K562 (cell line): Measurements from ENCODE around the gene SKAP2. TPM values are rescaled to one million over a fixed set of nuclear protein-coding genes. Genes with fewer than 3 reads are reported as not detected.

Experiments used
- ETV6 ChIP-seq, 3 experiments: fragments of 150-350 bp in 1 of 3; sonication (generic) in 1 of 3; formaldehyde crosslinking in 1 of 3; IDR thresholded peaks; 2 replicates each; pipeline versions ENCODE4 v1.6.1 to v1.8.0; 2014 to 2022; ENCODE audit warnings: borderline replicate concordance in 2 of 3, low read depth in 2 of 3, antibody characterized with exemption in 1 of 3, low read length in 1 of 3, mild to moderate bottlenecking in 1 of 3, missing genetic modification reagents in 1 of 3
- FOXJ2 ChIP-seq: fragments of 200-800 bp; sonication (Bioruptor generic); IDR thresholded peaks from 2 replicates; pipeline ENCODE4 v1.6.1; 2016; ENCODE audit warnings: missing genetic modification characterization, missing compliant biosample characterization
- GABPB2 ChIP-seq: fragments of 250-450 bp; sonication (Bioruptor Pico); conservative IDR thresholded peaks from 2 replicates; pipeline ENCODE4 v1.5.1; 2021; ENCODE audit warnings: mild to moderate bottlenecking
- polyA plus RNA-seq, 8 experiments: library from polyadenylated mRNA; depleted of rRNA in 4 of 8; stranded (reverse) in 5 of 8; unstranded in 3 of 8; fragments of >200 nt; fragmentation: Nextera tagmentation in 2 of 8; fragmentation: Illumina TruSeq in 1 of 8; extraction: Ambion mirVana in 2 of 8; extraction: Trizol in 1 of 8; gene quantifications; 2 replicates each; pipeline versions ENCODE4 v1.2.1 to v1.2.3, GENCODE V29; 2011 to 2014; ENCODE audit warnings: inconsistent platforms in 1 of 8, missing spikeins in 1 of 8
- total RNA-seq, 7 experiments: library from RNA; depleted of rRNA in 6 of 7; stranded (reverse); fragments of >200 nt in 6 of 7; fragmentation: Illumina TruSeq in 2 of 7; extraction: Trizol in 2 of 7; gene quantifications; 2 replicates each; pipeline versions ENCODE4 v1.2.1 to v1.2.3, GENCODE V29; 2011 to 2021; ENCODE audit warnings: low replicate concordance in 1 of 7
- TF ChIP-seq, protein P1 (sequence below): fragments of 200-600 bp; sonication (generic); IDR thresholded peaks from one replicate; pipeline ENCODE4 v1.6.1; 2012; ENCODE audit warnings: mild to moderate bottlenecking, low read depth, low read length, inconsistent platforms

Gene SKAP2
- total and polyA plus RNA-seq, 9 of the 15 experiments (the other 6 are each of a cell fraction or from before 2014, with no cell fraction given) = 4.2 to 11.7 (median 8.3) TPM

DNA sequence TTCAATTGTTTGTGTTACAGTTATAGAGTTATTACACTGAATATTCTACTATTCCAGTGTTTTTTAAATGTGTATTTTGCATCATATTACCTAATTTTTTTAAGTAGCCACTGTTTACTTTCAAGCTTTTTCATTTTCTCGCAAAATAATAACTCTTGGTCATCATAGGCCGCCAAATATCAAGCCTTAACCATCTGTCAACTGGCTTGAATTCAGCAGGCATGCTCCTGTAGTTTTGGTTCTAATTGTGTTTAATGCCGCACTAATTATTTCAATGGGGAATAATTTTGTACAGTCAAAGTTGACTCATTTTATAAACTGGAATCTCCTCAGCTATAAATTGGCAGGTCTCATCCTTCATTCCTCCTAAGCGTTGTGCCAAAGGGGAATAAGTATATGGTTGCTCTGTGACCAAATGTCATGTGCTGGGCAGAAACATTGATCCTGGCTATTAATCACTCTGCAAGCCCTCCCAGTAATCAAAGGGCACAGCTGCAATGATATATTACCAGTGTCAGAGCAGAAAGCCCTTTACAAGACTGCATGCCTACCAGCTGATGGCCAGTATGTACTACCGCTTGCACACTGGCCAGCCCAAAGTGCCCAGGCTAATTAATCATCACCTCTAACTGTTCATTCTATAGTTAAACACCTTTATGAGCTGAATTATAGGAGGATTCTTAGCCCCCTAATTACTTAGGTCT, 74.8 kb downstream of the SKAP2 start (continued):
- TF ChIP-seq, protein P1, sequence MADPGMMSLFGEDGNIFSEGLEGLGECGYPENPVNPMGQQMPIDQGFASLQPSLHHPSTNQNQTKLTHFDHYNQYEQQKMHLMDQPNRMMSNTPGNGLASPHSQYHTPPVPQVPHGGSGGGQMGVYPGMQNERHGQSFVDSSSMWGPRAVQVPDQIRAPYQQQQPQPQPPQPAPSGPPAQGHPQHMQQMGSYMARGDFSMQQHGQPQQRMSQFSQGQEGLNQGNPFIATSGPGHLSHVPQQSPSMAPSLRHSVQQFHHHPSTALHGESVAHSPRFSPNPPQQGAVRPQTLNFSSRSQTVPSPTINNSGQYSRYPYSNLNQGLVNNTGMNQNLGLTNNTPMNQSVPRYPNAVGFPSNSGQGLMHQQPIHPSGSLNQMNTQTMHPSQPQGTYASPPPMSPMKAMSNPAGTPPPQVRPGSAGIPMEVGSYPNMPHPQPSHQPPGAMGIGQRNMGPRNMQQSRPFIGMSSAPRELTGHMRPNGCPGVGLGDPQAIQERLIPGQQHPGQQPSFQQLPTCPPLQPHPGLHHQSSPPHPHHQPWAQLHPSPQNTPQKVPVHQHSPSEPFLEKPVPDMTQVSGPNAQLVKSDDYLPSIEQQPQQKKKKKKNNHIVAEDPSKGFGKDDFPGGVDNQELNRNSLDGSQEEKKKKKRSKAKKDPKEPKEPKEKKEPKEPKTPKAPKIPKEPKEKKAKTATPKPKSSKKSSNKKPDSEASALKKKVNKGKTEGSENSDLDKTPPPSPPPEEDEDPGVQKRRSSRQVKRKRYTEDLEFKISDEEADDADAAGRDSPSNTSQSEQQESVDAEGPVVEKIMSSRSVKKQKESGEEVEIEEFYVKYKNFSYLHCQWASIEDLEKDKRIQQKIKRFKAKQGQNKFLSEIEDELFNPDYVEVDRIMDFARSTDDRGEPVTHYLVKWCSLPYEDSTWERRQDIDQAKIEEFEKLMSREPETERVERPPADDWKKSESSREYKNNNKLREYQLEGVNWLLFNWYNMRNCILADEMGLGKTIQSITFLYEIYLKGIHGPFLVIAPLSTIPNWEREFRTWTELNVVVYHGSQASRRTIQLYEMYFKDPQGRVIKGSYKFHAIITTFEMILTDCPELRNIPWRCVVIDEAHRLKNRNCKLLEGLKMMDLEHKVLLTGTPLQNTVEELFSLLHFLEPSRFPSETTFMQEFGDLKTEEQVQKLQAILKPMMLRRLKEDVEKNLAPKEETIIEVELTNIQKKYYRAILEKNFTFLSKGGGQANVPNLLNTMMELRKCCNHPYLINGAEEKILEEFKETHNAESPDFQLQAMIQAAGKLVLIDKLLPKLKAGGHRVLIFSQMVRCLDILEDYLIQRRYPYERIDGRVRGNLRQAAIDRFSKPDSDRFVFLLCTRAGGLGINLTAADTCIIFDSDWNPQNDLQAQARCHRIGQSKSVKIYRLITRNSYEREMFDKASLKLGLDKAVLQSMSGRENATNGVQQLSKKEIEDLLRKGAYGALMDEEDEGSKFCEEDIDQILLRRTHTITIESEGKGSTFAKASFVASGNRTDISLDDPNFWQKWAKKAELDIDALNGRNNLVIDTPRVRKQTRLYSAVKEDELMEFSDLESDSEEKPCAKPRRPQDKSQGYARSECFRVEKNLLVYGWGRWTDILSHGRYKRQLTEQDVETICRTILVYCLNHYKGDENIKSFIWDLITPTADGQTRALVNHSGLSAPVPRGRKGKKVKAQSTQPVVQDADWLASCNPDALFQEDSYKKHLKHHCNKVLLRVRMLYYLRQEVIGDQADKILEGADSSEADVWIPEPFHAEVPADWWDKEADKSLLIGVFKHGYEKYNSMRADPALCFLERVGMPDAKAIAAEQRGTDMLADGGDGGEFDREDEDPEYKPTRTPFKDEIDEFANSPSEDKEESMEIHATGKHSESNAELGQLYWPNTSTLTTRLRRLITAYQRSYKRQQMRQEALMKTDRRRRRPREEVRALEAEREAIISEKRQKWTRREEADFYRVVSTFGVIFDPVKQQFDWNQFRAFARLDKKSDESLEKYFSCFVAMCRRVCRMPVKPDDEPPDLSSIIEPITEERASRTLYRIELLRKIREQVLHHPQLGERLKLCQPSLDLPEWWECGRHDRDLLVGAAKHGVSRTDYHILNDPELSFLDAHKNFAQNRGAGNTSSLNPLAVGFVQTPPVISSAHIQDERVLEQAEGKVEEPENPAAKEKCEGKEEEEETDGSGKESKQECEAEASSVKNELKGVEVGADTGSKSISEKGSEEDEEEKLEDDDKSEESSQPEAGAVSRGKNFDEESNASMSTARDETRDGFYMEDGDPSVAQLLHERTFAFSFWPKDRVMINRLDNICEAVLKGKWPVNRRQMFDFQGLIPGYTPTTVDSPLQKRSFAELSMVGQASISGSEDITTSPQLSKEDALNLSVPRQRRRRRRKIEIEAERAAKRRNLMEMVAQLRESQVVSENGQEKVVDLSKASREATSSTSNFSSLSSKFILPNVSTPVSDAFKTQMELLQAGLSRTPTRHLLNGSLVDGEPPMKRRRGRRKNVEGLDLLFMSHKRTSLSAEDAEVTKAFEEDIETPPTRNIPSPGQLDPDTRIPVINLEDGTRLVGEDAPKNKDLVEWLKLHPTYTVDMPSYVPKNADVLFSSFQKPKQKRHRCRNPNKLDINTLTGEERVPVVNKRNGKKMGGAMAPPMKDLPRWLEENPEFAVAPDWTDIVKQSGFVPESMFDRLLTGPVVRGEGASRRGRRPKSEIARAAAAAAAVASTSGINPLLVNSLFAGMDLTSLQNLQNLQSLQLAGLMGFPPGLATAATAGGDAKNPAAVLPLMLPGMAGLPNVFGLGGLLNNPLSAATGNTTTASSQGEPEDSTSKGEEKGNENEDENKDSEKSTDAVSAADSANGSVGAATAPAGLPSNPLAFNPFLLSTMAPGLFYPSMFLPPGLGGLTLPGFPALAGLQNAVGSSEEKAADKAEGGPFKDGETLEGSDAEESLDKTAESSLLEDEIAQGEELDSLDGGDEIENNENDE = no peak
- TF ChIP-seq FOXJ2 (tag) (no peak), ETV6 (IDR thresholded peaks at IDR 0.05; ENCODE audit: borderline replicate concordance in 1 of 2, low read depth in 2 of 2, low read length in 1 of 2) (no peak), ETV6 (CRISPR knock-in tag; IDR thresholded peaks at IDR 0.05; ENCODE audit: borderline replicate concordance) (no peak), GABPB2 (CRISPR knock-in tag) (no peak)
